Gastrocnemius medialis (tissue), 4 donors: ENCODE measurements around the gene RNF112. TPM values are rescaled to one million over a fixed set of nuclear protein-coding genes. Genes with fewer than 3 reads are reported as not detected.

ENCODE experiments used
- ATAC-seq, 2 donors: fragments of 150-250 bp; one replicate each; pipeline ENCODE4 v1.9.1; 2016
- DNase-seq, 2 donors: peaks; one replicate each; pipeline ENCODE4 v3.0.0-alpha.2; 2019
- H3K27ac ChIP-seq, 4 donors: fragments of 200-600 bp; sonication (generic); 1 replicate in 1 of 4; 2 replicates in 3 of 4; pipeline ENCODE4 v1.5.1; 2016 to 2018; ENCODE audit warnings: mild to moderate bottlenecking in 2 of 4, moderate library complexity in 1 of 4
- H3K27me3 ChIP-seq, 3 donors: fragments of 200-600 bp; sonication (generic) in 2 of 3; 1 replicate in 1 of 3; 2 replicates in 2 of 3; pipeline versions ENCODE4 v1.5.1 to v1.6.0; 2016 to 2019; ENCODE audit warnings: mild to moderate bottlenecking in 1 of 3, moderate library complexity in 1 of 3
- H3K36me3 ChIP-seq, 2 donors: fragments of 200-600 bp; sonication (generic) in 1 of 2; one replicate each; pipeline ENCODE4 v1.5.1; 2017 to 2018
- H3K4me1 ChIP-seq, 2 donors: fragments of 200-600 bp; sonication (generic) in 1 of 2; one replicate each; pipeline ENCODE4 v1.5.1; 2016 to 2017; ENCODE audit warnings: mild to moderate bottlenecking in 2 of 2
- H3K4me3 ChIP-seq, 4 donors: fragments of 200-600 bp; sonication (generic) in 3 of 4; 1 replicate in 1 of 4; 2 replicates in 3 of 4; pipeline ENCODE4 v1.5.1; 2016 to 2019; ENCODE audit warnings: mild to moderate bottlenecking in 2 of 4
- H3K9me3 ChIP-seq, 3 donors: fragments of 200-600 bp; sonication (generic) in 2 of 3; 1 replicate in 1 of 3; 2 replicates in 2 of 3; pipeline ENCODE4 v1.5.1; 2016 to 2019
- POLR2A ChIP-seq, 2 donors: fragments of 450-650 bp; IDR thresholded peaks; one replicate each; pipeline ENCODE4 v1.6.1; 2017; ENCODE audit warnings: antibody characterized with exemption in 2 of 2, mild to moderate bottlenecking in 2 of 2, moderate library complexity in 2 of 2
- in situ Hi-C, 4 donors: fragments of 200-750 bp; cut with MboI; loops; one replicate each; pipeline versions ENCODE4 v1.15.0 to v1.8.0; 2017; ENCODE audit warnings: low sequenced_read_pairs in 4 of 4
- intact Hi-C: fragments of 100-400 bp; cut with DNase I; formaldehyde crosslinking; loops from one replicate; pipeline ENCODE4 v1.15.1; 2023; ENCODE audit warnings: low total_unique reads
- total RNA-seq, 4 donors: library from RNA; depleted of rRNA; stranded (reverse); fragments of >200 nt; gene quantifications; one replicate each; pipeline versions ENCODE4 v1.1.0 to v1.2.3, GENCODE V29; 2016
- TF ChIP-seq, protein P1 (sequence below), 5 experiments: fragments of 450-650 bp in 3 of 5; fragments of 200-600 bp in 2 of 5; sonication (generic) in 2 of 5; IDR thresholded peaks in 4 of 5; conservative IDR thresholded peaks in 1 of 5; 1 replicate in 4 of 5; 2 replicates in 1 of 5; pipeline ENCODE4 v1.5.1; 2016 to 2019; ENCODE audit warnings: antibody characterized with exemption in 5 of 5, mild to moderate bottlenecking in 3 of 5, moderate library complexity in 3 of 5

The RNF112 gene
- total RNA-seq, 4 donors from 2014 or later: 0.51 to 0.98 (median 0.57) TPM

DNA sequence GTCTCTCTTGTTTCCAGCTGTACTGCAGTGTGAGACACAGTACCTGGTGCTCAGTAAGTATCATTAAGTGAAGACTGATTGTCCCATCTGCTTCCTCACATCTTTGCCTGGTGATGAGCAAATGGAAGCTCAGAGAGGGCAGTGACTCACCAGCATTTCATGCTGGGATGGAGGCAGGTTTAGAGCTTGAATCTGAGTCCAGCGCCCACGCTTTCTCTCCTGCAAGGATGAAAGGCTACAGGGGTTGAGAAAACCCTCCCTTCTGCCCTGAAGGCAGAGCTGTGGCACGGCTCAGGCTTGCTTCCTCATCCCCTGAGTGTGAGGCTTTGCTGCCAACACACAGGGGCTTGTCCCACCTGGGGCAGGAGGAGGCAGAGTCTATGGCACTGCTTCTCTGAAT, 1.5 kb upstream of the RNF112 start:
- H3K27ac ChIP-seq: no peak overlapping the region
- intact Hi-C loops: no loop called here
- ATAC-seq: no peak
- H3K4me1 ChIP-seq: no peaks in the 10 kb centered on the region
- H3K4me3 ChIP-seq: no peak overlapping the region
- DNase-seq: no peak
- H3K36me3 ChIP-seq: no peaks in the 10 kb centered on the region
- no peaks in the 10 kb centered on the region for H3K9me3 ChIP-seq
- TF ChIP-seq, protein P1, sequence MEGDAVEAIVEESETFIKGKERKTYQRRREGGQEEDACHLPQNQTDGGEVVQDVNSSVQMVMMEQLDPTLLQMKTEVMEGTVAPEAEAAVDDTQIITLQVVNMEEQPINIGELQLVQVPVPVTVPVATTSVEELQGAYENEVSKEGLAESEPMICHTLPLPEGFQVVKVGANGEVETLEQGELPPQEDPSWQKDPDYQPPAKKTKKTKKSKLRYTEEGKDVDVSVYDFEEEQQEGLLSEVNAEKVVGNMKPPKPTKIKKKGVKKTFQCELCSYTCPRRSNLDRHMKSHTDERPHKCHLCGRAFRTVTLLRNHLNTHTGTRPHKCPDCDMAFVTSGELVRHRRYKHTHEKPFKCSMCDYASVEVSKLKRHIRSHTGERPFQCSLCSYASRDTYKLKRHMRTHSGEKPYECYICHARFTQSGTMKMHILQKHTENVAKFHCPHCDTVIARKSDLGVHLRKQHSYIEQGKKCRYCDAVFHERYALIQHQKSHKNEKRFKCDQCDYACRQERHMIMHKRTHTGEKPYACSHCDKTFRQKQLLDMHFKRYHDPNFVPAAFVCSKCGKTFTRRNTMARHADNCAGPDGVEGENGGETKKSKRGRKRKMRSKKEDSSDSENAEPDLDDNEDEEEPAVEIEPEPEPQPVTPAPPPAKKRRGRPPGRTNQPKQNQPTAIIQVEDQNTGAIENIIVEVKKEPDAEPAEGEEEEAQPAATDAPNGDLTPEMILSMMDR (IDR thresholded peaks at IDR 0.05 in 4 of 5, conservative IDR thresholded peaks at IDR 0.05 in 1 of 5): no peak
- TF ChIP-seq POLR2A (IDR thresholded peaks at IDR 0.05): no peak
- H3K27me3 ChIP-seq: no peaks in the 10 kb centered on the region
- in situ Hi-C loops: no loop called here

DNA sequence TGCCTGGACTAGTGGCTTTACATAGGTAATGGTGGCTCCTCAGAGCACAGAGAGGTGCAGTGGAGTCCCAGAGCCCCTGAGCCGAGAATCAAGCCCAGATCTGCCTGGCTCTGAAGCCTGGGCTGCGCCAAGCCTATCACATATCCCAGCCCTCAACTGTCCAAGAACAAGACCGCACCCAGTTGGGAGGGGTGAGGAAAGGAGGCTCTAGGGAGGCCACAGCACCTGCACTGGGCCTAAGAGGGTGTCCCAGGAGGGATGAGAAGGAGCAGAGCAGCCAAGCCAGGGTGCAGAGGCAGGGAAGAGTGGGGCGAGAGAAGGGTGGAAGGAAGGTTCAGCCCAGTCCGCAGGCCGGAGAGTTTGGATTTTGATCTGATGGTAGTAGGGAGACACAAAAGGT, 941 bp upstream of the RNF112 start:
- no peaks in the 10 kb centered on the region for H3K9me3 ChIP-seq
- DNase-seq: no peak
- no peak for ATAC-seq
- H3K36me3 ChIP-seq: no peaks in the 10 kb centered on the region
- intact Hi-C loops (no loop called here), in situ Hi-C loops (no loop called here)
- H3K4me1 ChIP-seq: no peaks in the 10 kb centered on the region
- TF ChIP-seq, protein P1 (IDR thresholded peaks at IDR 0.05 in 4 of 5, conservative IDR thresholded peaks at IDR 0.05 in 1 of 5): no peak
- TF ChIP-seq POLR2A (IDR thresholded peaks at IDR 0.05): no peak
- H3K27ac ChIP-seq: no peak overlapping the region
- H3K4me3 ChIP-seq: no peak overlapping the region
- no peaks in the 10 kb centered on the region for H3K27me3 ChIP-seq

DNA sequence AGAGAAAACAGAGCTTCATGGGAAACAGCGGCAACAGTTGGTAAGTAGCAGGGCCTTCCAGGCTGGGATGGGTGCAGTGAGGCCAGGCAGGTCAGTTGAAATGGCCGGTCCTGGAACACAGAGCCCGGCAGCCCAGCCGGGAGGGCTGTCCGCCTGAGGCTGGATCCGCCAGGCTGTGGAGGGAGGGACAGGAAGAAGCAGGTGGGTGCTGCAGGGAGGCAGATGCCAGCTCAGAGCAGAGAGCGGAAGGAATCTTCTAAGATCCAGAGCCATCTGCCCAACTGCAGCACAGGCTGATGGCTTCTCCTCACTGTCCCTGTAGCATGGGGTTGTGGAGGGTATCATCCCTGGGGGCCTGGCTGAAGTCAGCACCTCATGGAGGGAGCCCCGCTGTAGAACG, 599 bp downstream of the RNF112 start:
- H3K27me3 ChIP-seq: no peaks in the 10 kb centered on the region
- H3K9me3 ChIP-seq: no peaks in the 10 kb centered on the region
- DNase-seq (no peak), ATAC-seq (no peak)
- no peak overlapping the region for H3K27ac ChIP-seq
- H3K4me1 ChIP-seq: no peaks in the 10 kb centered on the region
- intact Hi-C loops: no loop called here
- TF ChIP-seq POLR2A (IDR thresholded peaks at IDR 0.05): no peak
- H3K4me3 ChIP-seq: peak overlapping the region in 2 of 4 donors; percentile 21 to 24
- in situ Hi-C loops: no loop called here
- no peaks in the 10 kb centered on the region for H3K36me3 ChIP-seq

GRCh38 chr17:19412510-19412909, 1.5 kb downstream of the RNF112 start:
- no peak for ATAC-seq
- H3K27ac ChIP-seq: no peak overlapping the region
- no peak overlapping the region for H3K4me3 ChIP-seq
- DNase-seq: no peak
- H3K27me3 ChIP-seq: no peaks in the 10 kb centered on the region
- no peaks in the 10 kb centered on the region for H3K9me3 ChIP-seq
- intact Hi-C loops (no loop called here), in situ Hi-C loops (no loop called here)
- no peaks in the 10 kb centered on the region for H3K4me1 ChIP-seq
- H3K36me3 ChIP-seq: no peaks in the 10 kb centered on the region
- TF ChIP-seq, protein P1 (IDR thresholded peaks at IDR 0.05 in 4 of 5, conservative IDR thresholded peaks at IDR 0.05 in 1 of 5): no peak
- no peak for TF ChIP-seq POLR2A (IDR thresholded peaks at IDR 0.05)

- no peak overlapping the region for H3K4me3 ChIP-seq
- in situ Hi-C loops (no loop called here), intact Hi-C loops (no loop called here)
- ATAC-seq (no peak), DNase-seq (no peak)
- H3K36me3 ChIP-seq: no peaks in the 10 kb centered on the region
- no peaks in the 10 kb centered on the region for H3K27me3 ChIP-seq
- TF ChIP-seq POLR2A (IDR thresholded peaks at IDR 0.05): no peak
- TF ChIP-seq, protein P1 (IDR thresholded peaks at IDR 0.05 in 4 of 5, conservative IDR thresholded peaks at IDR 0.05 in 1 of 5): no peak
- no peaks in the 10 kb centered on the region for H3K9me3 ChIP-seq
- no peaks in the 10 kb centered on the region for H3K4me1 ChIP-seq
- H3K27ac ChIP-seq: no peak overlapping the region
These were observed 2.0 kb downstream of the RNF112 start for GRCh38 chr17:19412984-19413383.
